Breast epithelium (tissue), 4 donors: Measurements from ENCODE around the gene MAP7. TPM values are rescaled to one million over a fixed set of nuclear protein-coding genes. Genes with fewer than 3 reads are reported as not detected.

Source experiments
- DNase-seq, 2 donors: peaks; one replicate each; pipeline ENCODE4 v3.0.0-alpha.2; 2019; ENCODE audit warnings: low spot score in 2 of 2
- H3K27ac ChIP-seq, 2 donors: fragments of 200-600 bp; sonication (generic) in 1 of 2; one replicate each; pipeline ENCODE4 v1.5.1; 2016 to 2019; ENCODE audit warnings: mild to moderate bottlenecking in 1 of 2
- H3K27me3 ChIP-seq, 2 donors: fragments of 200-600 bp; sonication (generic) in 1 of 2; one replicate each; pipeline versions ENCODE4 v1.5.1 to v1.6.0; 2017 to 2019; ENCODE audit warnings: control low read depth in 1 of 2, mild to moderate bottlenecking in 1 of 2
- H3K36me3 ChIP-seq: fragments of 200-600 bp; one replicate; pipeline ENCODE4 v1.5.1; 2019
- H3K4me1 ChIP-seq, 2 donors: fragments of 200-600 bp; sonication (generic); one replicate each; pipeline ENCODE4 v1.5.1; 2016 to 2019; ENCODE audit warnings: control low read depth in 1 of 2
- H3K4me3 ChIP-seq, 3 donors: fragments of 200-600 bp; sonication (generic); 1 replicate in 2 of 3; 2 replicates in 1 of 3; pipeline ENCODE4 v1.5.1; 2016 to 2019; ENCODE audit warnings: mild to moderate bottlenecking in 3 of 3, moderate library complexity in 2 of 3
- H3K9me3 ChIP-seq, 2 donors: fragments of 200-600 bp; sonication (generic) in 1 of 2; one replicate each; pipeline ENCODE4 v1.5.1; 2016 to 2019; ENCODE audit warnings: control low read depth in 1 of 2
- CTCF ChIP-seq, 3 donors: fragments of 450-650 bp; IDR thresholded peaks; one replicate each; pipeline ENCODE4 v1.5.1; 2016 to 2017; ENCODE audit warnings: antibody characterized with exemption in 3 of 3, mild to moderate bottlenecking in 3 of 3, moderate library complexity in 3 of 3
- POLR2A ChIP-seq: fragments of 450-650 bp; IDR thresholded peaks from one replicate; pipeline ENCODE4 v1.6.1; 2016; ENCODE audit warnings: antibody characterized with exemption, mild to moderate bottlenecking, moderate library complexity
- POLR2AphosphoS5 ChIP-seq, 3 donors: sonication (generic); formaldehyde crosslinking; IDR thresholded peaks; one replicate each; pipeline ENCODE4 v1.6.1; 2017; ENCODE audit warnings: antibody characterized with exemption in 3 of 3
- intact Hi-C: fragments of 100-400 bp; cut with DNase I; formaldehyde crosslinking; loops from one replicate; pipeline ENCODE4 v1.15.1; 2023; ENCODE audit warnings: low total_unique reads
- total RNA-seq, 3 donors: library from RNA; depleted of rRNA; stranded (reverse); fragments of >200 nt; gene quantifications; one replicate each; pipeline ENCODE4 v1.1.0, GENCODE V29; 2016

MAP7 gene
- total RNA-seq, 3 donors from 2014 or later, result 14.2 to 42.4 (median 16.4) TPM

DNA sequence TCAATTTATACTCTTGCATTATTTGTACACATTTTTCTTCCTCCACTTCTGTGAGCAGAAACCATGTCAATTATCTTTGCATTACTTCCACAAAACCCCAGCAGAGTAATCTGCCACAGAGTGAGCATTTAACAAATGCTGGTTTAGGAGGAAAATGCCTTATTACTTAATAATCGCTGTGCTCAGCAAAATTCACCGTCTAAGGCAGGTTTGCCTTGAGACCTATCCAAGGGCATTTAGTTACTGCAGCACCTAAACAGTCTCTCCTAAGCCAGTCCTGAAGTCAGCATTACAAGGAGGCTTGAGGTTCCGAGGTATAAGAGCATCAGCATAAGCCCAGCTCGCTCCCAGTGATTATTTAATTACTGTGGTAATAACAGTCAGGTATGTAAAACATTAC lies 28.3 kb downstream of the MAP7 start:
- DNase-seq, result no peak
- Histone ChIP-seq H3K27me3 (no peaks in the 10 kb centered on the region), H3K9me3 (no peaks in the 10 kb centered on the region), H3K4me3 (no peak overlapping the region), H3K4me1 (peaks cover 0 to 5% of the 10 kb centered on the region in 2 donors), H3K36me3 (no peaks in the 10 kb centered on the region), H3K27ac (no peak overlapping the region)
- TF ChIP-seq POLR2AphosphoS5 (IDR thresholded peaks at IDR 0.05) (no peak), CTCF (IDR thresholded peaks at IDR 0.05) (no peak), POLR2A (no peak)
- intact Hi-C loops, result no loop called here

DNA sequence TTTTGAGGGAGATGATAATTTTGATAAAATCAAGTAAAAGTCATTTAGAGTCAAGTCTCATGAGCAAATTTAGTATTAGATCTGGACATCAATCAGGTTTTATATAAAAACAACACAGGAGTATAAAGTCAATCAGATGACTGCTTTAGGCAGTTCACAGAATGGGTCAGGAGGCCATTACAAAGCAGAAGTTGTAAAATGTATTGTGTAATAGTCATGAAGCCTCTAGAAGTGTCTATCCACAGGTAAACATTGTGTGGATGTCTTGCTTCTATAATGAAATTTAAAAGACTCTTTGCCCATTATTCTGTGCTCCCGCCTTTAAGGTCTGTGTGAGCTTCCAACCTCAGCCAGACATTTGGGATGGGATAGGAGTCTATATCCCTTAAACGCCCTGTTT lies 28.8 kb downstream of the MAP7 start:
- TF ChIP-seq POLR2A (no peak), CTCF (IDR thresholded peaks at IDR 0.05) (no peak), POLR2AphosphoS5 (IDR thresholded peaks at IDR 0.05) (no peak)
- intact Hi-C loops, result no loop called here
- no peak for DNase-seq
- Histone ChIP-seq H3K9me3 (no peaks in the 10 kb centered on the region), H3K4me1 (peaks cover 0 to under 1% of the 10 kb centered on the region in 2 donors), H3K27ac (no peak overlapping the region), H3K36me3 (no peaks in the 10 kb centered on the region), H3K27me3 (no peaks in the 10 kb centered on the region), H3K4me3 (no peak overlapping the region)

GRCh38 chr6:136520517-136520916 lies 29.7 kb downstream of the MAP7 start:
- no peaks in the 10 kb centered on the region for H3K4me1 ChIP-seq
- H3K4me3 ChIP-seq, result no peak overlapping the region
- DNase-seq, result no peak
- no peaks in the 10 kb centered on the region for H3K27me3 ChIP-seq
- no peaks in the 10 kb centered on the region for H3K9me3 ChIP-seq
- TF ChIP-seq CTCF (IDR thresholded peaks at IDR 0.05) (no peak), POLR2AphosphoS5 (IDR thresholded peaks at IDR 0.05) (no peak), POLR2A (no peak)
- intact Hi-C loops, result no loop called here
- no peaks in the 10 kb centered on the region for H3K36me3 ChIP-seq
- no peak overlapping the region for H3K27ac ChIP-seq

DNA sequence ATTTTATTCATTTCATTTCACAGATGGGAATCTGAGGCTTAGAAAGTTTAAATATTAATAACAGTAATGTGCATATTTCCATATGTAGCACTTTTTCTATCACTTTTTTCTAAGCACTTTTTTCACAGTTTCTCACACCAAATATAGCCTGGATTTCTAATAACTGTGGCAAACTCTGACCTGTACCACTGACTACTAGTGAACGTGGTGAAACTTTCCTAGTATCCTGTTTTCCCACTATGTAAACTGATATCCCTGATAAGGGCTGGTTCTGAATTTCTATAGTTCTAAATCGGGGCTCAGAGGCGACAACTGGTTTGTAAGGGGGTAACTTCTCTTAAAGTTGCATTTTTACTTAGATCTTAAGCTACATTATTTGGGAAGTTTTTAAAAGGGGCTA lies 32.6 kb downstream of the MAP7 start:
- DNase-seq, result no peak
- TF ChIP-seq CTCF (IDR thresholded peaks at IDR 0.05), result no peak
- TF ChIP-seq POLR2AphosphoS5 (IDR thresholded peaks at IDR 0.05), result no peak
- no peak for TF ChIP-seq POLR2A
- intact Hi-C loops, result no loop called here
- H3K36me3 ChIP-seq, result no peaks in the 10 kb centered on the region
- H3K4me3 ChIP-seq, result no peak overlapping the region
- no peaks in the 10 kb centered on the region for H3K27me3 ChIP-seq
- no peaks in the 10 kb centered on the region for H3K4me1 ChIP-seq
- H3K27ac ChIP-seq, result no peak overlapping the region
- H3K9me3 ChIP-seq, result no peaks in the 10 kb centered on the region

GRCh38 chr6:136517002-136517401 lies 33.2 kb downstream of the MAP7 start:
- H3K27me3 ChIP-seq, result no peaks in the 10 kb centered on the region
- no peak for DNase-seq
- H3K9me3 ChIP-seq, result no peaks in the 10 kb centered on the region
- no peaks in the 10 kb centered on the region for H3K4me1 ChIP-seq
- TF ChIP-seq CTCF (IDR thresholded peaks at IDR 0.05), result no peak
- no peak for TF ChIP-seq POLR2AphosphoS5 (IDR thresholded peaks at IDR 0.05)
- TF ChIP-seq POLR2A, result no peak
- intact Hi-C loops, result no loop called here
- H3K27ac ChIP-seq, result no peak overlapping the region
- H3K4me3 ChIP-seq, result no peak overlapping the region
- no peaks in the 10 kb centered on the region for H3K36me3 ChIP-seq
